Measurements from ENCODE around the gene MANBA.

MANBA gene

DNA sequence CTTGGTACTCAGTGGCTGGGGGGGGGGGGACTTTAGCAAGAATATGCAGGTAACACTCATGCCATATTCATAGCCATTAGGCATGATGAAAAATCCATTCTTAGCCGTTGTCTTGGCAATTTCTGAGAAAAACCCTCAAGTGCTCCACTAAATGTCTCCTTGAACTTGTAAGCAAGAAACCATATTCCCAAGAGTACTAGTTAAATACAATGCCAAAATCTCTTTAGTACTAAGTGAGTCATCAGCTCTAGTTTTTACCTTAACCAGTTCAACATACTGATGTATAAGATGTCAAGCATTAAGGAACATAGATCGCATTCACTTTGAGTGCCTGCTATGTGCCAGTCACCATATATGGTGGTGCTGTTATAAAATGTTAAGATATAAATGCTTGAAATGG, 39.0 kb upstream of the MANBA start:
- H3K36me3 ChIP-seq (ENCODE audit: low read depth), result peaks cover 93% of the 10 kb centered on the region
- H3K27ac ChIP-seq (ENCODE audit: poor library complexity, severe bottlenecking), result no peak overlapping the region
- H3K9me3 ChIP-seq (ENCODE audit: severe bottlenecking), result no peaks in the 10 kb centered on the region
- H3K27me3 ChIP-seq (ENCODE audit: insufficient read depth, poor library complexity, severe bottlenecking), result no peaks in the 10 kb centered on the region
- DNase-seq (ENCODE audit: low spot score) (no peak), ATAC-seq (ENCODE audit: low read depth) (no peak)
- TF ChIP-seq CTCF (IDR thresholded peaks at IDR 0.05; ENCODE audit: poor library complexity, severe bottlenecking), result no peak
- H3K4me3 ChIP-seq (ENCODE audit: severe bottlenecking), result no peak overlapping the region
- H3K4me1 ChIP-seq (ENCODE audit: insufficient read depth, poor library complexity, severe bottlenecking), result no peaks in the 10 kb centered on the region

- peaks cover 68% of the 10 kb centered on the region for H3K36me3 ChIP-seq (ENCODE audit: low read depth)
- DNase-seq (ENCODE audit: low spot score) (no peak), ATAC-seq (ENCODE audit: low read depth) (no peak)
- H3K9me3 ChIP-seq (ENCODE audit: severe bottlenecking), result no peaks in the 10 kb centered on the region
- H3K27me3 ChIP-seq (ENCODE audit: insufficient read depth, poor library complexity, severe bottlenecking), result no peaks in the 10 kb centered on the region
- TF ChIP-seq CTCF (IDR thresholded peaks at IDR 0.05; ENCODE audit: poor library complexity, severe bottlenecking), result no peak
- H3K27ac ChIP-seq (ENCODE audit: poor library complexity, severe bottlenecking), result no peak overlapping the region
- no peak overlapping the region for H3K4me3 ChIP-seq (ENCODE audit: severe bottlenecking)
- H3K4me1 ChIP-seq (ENCODE audit: insufficient read depth, poor library complexity, severe bottlenecking), result no peaks in the 10 kb centered on the region
These were observed 34.2 kb upstream of the MANBA start for GRCh38 chr4:102794999-102795398.

DNA sequence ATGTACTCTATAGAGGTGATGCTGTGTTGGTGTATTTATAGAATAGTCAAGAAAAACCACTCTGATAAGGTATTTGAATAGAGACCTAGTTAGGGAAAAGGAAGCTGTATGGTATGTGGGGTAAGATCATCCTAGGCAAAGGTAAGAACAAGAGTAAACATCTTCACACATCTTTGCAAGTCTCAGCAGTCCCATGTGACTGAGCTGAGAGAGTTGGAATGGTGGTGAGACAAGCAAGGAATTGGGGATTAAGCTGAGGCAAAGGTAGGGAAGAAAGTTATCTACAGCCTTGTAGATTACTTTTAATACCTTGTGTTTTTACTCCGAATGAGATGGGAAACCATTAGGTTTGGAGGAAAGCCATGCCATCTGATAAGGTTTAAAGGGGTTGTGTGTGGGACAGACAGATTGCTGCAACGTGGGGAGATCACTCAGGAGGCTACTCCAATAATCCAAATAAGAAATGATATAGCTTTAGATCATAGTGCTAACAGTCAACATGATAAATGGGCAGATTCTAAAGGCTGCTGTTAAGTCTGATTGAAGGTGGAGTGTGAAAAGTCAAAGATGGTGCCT, 31.7 kb upstream of the MANBA start:
- DNase-seq (ENCODE audit: low spot score) (no peak), ATAC-seq (ENCODE audit: low read depth) (peak; percentile 25)
- Histone ChIP-seq H3K9me3 (ENCODE audit: severe bottlenecking) (peaks cover 2% of the 10 kb centered on the region), H3K4me1 (ENCODE audit: insufficient read depth, poor library complexity, severe bottlenecking) (peaks cover 3% of the 10 kb centered on the region), H3K4me3 (ENCODE audit: severe bottlenecking) (no peak overlapping the region), H3K36me3 (ENCODE audit: low read depth) (peaks cover 46% of the 10 kb centered on the region), H3K27me3 (ENCODE audit: insufficient read depth, poor library complexity, severe bottlenecking) (no peaks in the 10 kb centered on the region), H3K27ac (ENCODE audit: poor library complexity, severe bottlenecking) (no peak overlapping the region)
- TF ChIP-seq CTCF (IDR thresholded peaks at IDR 0.05; ENCODE audit: poor library complexity, severe bottlenecking), result no peak

DNA sequence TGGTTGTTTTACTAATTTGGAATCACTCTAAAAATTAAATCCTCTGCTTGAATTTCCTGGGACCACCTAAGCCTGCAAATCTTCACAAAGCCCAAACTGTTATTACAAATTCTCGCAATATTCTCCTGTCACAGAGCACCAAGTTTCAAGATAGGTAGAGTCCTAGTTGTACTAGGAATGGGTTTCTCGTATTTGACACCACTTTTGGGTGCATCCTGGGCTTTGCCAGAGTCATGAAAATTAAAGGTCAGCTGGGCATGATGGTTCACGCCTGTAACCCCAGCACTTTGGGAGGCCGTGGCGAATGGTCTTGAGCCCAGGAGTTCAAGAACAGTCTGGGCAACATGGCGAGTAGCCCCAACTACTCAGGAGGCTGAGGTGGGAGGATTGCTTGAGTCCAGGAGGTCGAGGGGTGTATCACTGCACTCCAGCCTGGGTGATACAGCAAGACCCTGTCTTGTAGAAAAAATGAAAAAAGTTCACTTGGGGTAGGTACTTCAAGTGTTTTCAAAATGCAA, 30.6 kb upstream of the MANBA start:
- ATAC-seq (ENCODE audit: low read depth) (no peak), DNase-seq (ENCODE audit: low spot score) (no peak)
- Histone ChIP-seq H3K4me3 (ENCODE audit: severe bottlenecking) (no peak overlapping the region), H3K27me3 (ENCODE audit: insufficient read depth, poor library complexity, severe bottlenecking) (no peaks in the 10 kb centered on the region), H3K36me3 (ENCODE audit: low read depth) (peaks cover 38% of the 10 kb centered on the region), H3K4me1 (ENCODE audit: insufficient read depth, poor library complexity, severe bottlenecking) (peaks cover 3% of the 10 kb centered on the region), H3K9me3 (ENCODE audit: severe bottlenecking) (peaks cover 2% of the 10 kb centered on the region), H3K27ac (ENCODE audit: poor library complexity, severe bottlenecking) (no peak overlapping the region)
- TF ChIP-seq CTCF (IDR thresholded peaks at IDR 0.05; ENCODE audit: poor library complexity, severe bottlenecking), result no peak

DNA sequence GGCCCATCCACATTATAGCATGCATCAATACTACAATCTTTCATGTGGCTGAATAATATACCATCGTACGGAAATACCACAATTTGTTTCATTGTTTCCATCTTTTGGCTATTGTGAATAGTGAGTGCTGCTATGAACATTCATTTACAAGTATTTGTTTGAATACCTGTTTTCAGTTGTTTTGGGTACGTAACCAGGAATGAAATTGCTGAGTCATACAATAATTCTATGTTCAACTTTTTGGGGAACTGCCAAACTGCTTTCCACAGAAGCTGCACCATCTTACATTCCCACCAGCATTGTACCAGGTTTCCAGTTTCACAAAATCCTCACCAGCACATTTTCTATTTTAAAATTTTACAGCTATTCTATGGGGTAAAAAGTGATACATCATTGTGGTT, 28.5 kb upstream of the MANBA start:
- ATAC-seq (ENCODE audit: low read depth) (peak; percentile 6; the same call in 2 of the 3 replicates), DNase-seq (ENCODE audit: low spot score) (no peak)
- H3K36me3 ChIP-seq (ENCODE audit: low read depth), result peaks cover 17% of the 10 kb centered on the region
- no peak for TF ChIP-seq CTCF (IDR thresholded peaks at IDR 0.05; ENCODE audit: poor library complexity, severe bottlenecking)
- peak overlapping the region; percentile 11 for H3K27ac ChIP-seq (ENCODE audit: poor library complexity, severe bottlenecking)
- H3K27me3 ChIP-seq (ENCODE audit: insufficient read depth, poor library complexity, severe bottlenecking), result no peaks in the 10 kb centered on the region
- H3K4me1 ChIP-seq (ENCODE audit: insufficient read depth, poor library complexity, severe bottlenecking), result peaks cover 3% of the 10 kb centered on the region
- H3K9me3 ChIP-seq (ENCODE audit: severe bottlenecking), result peaks cover 2% of the 10 kb centered on the region
- no peak overlapping the region for H3K4me3 ChIP-seq (ENCODE audit: severe bottlenecking)

All from RWPE2 (cell line).